Purkinje cell (primary cell): ENCODE measurements around the gene PLRG1. TPM values are rescaled to one million over a fixed set of nuclear protein-coding genes. Genes with fewer than 3 reads are reported as not detected.

Experiments
- polyA plus RNA-seq: library from polyadenylated mRNA; unstranded; fragments of >200 nt; fragmentation: Nextera tagmentation; gene quantifications from 2 replicates; pipeline ENCODE4 v1.2.1, GENCODE V29; 2014

The PLRG1 gene
- 54.5 and 86.7 TPM in 2 replicates for polyA plus RNA-seq

DNA sequence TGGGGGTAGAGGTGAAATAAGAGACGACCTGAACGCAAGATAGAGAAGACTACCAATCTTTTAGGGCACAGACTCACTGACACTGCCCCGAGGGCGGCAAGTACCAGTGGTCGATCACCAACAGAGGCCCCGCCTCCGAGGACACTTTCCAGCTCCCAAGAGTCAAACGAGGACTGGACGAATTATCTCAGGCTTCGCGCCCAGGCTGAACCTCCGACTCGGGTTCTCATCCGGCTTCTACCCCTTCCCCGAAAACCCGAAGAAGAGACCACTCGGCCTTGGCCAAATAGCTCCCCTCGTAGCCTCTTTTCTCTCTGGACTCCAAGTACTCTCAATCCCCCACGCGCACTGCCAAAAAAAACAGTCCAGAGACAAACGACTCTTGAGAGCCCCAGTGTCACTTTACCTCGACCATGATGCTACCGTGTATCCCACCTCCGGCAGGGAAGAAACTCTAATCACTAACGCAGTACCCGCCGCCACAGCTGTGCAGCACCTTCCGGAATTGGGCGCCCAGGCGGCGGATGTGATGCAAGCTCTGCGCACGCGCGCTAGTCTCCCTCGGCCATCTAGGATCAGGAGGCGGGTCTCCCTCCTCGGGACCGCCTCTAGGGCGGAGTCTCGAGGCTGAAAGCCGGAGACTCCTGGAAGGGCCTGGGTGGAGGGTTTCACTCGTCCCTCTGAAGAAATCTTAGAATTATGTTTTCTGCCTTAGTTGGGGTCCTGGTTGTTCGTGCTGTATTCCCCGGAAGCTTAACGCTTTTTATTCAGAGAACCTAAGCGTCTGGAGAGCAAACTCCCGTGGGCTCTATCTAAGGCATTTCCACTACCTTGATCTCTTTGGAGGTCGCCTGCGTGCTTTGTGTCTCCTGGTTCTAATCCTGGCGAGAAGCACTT lies at the start of gene PLRG1:
PLRG1 (minus strand) TSS at position 507 of the 897 bp plus-strand sequence; CDS start at position 415, 92 bp downstream.

DNA sequence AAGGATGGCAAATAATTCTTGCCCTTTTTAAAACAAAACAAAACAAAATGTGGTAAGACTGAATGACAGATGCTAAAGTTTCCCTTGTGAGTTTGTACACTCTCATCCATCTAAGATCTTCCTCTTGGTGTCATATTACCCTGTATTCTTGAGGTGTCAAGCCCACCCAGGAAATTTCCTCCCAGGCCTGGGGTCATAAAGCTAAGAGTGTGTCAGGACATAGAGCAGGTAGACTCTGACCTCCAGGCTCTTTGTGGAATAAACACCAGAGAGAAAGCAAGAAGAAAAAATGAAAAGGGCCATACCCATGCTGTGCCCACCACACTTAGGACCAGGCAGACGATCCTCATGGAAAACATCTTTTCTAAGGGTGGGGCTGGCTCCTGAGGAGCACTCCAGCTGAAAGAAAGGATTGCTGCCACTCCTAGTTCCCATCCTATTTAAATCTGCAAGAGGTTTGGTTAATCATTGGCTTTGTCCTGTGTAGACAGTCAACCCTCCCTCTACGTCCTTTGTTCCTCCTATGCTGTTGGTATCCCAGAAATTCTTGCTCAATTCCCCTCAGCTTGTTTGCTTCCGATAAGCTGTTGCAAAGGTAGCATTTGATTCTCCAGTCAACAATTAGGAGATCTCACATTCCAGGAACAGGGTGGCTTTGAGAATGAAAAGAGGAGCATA lies 40.3 kb upstream of the PLRG1 start, which contains the start of gene FGA:
FGA (minus strand) TSS at position 414 of the 678 bp plus-strand sequence; CDS start at position 359, 55 bp downstream.

DNA sequence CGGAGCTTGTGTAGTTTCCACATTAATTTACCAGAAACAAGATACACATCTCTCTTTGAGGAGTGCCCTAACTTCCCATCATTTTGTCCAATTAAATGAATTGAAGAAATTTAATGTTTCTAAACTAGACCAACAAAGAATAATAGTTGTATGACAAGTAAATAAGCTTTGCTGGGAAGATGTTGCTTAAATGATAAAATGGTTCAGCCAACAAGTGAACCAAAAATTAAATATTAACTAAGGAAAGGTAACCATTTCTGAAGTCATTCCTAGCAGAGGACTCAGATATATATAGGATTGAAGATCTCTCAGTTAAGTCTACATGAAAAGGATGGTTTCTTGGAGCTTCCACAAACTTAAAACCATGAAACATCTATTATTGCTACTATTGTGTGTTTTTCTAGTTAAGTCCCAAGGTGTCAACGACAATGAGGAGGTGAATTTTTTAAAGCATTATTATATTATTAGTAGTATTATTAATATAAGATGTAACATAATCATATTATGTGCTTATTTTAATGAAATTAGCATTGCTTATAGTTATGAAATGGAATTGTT lies 12.6 kb upstream of the PLRG1 start, which contains the start of gene FGB:
FGB (plus strand) TSS at position 315 of the 558 bp plus-strand sequence; CDS start at position 323, 8 bp downstream.

DNA sequence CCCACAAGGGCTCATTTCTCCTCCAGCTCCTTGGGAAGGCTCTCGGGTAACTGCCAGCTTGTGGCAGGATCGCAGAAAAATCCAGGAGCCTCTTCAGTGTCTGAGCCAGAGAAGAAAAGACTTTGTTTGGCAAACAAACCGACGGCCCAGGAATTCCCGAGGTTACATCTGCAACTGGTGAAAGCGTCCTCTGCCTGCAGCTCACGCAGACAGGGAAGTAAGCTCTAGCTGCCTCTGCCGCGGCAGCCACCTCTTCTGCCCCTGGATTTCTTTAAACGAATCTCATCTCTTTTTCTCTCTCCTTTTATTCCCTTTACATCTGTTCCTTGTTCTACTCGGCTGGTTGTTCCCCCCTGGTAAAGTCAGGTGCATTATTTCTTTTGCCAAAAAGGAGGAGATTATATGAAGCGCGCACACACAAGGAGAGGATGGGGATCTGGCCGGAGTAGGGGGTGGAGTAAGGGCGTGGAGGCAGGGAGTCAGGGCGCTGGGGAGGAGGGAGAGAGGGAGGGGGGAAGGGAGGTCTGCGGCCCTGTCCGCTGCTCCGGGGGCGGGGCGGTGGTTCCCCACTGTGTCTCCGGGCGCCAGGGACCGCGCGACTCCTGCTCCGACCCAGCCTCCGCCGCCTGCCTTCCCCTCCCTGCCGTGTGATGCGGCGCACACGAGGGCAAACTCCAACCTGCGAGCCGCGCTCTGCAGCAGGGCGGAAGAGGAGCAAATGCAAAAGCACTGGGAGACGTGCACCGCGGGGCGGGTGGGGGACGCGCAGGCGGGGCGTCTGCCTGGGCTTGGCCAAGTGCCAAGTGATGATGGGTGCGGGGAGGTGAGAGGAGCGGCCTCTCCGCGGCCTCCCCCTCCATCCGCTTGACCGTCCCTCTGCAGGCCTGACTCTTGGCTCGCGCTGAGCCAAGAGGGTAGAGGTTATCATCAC lies 58.6 kb downstream of the PLRG1 start, which contains the start of gene DCHS2:
DCHS2 (minus strand) TSS at position 459 of the 931 bp plus-strand sequence; CDS start at position 15, 444 bp downstream.

Other genes starting within 250 kb of the PLRG1 start
- gene DCHS2, start 58.6 kb downstream of the PLRG1 start, polyA plus RNA-seq, result 0.70 and 1.9 TPM in 2 replicates
- gene FGB, start 12.6 kb upstream of the PLRG1 start, polyA plus RNA-seq, result not detected in 2 replicates
- gene FGA, start 40.3 kb upstream of the PLRG1 start, polyA plus RNA-seq, result not detected in 2 replicates
- not detected in 2 replicates for gene FGG, start 62.3 kb upstream of the PLRG1 start, polyA plus RNA-seq
- 15.0 and 25.2 TPM in 2 replicates for gene LRAT, start 193.6 kb upstream of the PLRG1 start, polyA plus RNA-seq
- 0.32 TPM in 1 of 2 replicates, not detected in the other for gene RBM46, start 230.9 kb upstream of the PLRG1 start, polyA plus RNA-seq